ENCODE measurements around the gene HIC1. TPM values are rescaled to one million over a fixed set of nuclear protein-coding genes. Genes with fewer than 3 reads are reported as not detected.

Gene HIC1
- polyA plus RNA-seq, 3 donors: 0.13 to 14.2 (median 0.30) TPM

DNA sequence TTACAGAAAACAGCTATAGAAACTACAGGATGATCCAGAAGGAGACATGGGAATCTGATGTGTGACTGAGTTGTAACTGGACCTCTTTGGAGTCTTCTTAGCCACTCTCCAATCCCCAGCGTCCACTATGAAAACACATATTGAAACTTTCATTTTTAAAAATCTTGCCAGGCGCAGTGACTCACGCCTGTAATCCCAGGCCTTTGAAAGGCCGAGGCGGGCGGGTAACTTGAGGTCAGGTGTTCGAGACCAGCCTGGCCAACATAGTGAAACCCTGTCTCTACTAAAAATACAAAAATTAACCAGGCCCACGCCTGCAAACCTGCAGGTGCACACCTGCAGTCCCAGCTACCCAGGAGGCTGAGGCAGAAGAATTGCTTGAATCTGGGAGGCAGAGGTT is 53.3 kb downstream of the HIC1 start:
- H3K4me3 ChIP-seq (replicated peaks in 1 of 3; ENCODE audit: low read depth in 2 of 3, low read length in 3 of 3): no peak overlapping the region
- H3K9ac ChIP-seq (ENCODE audit: insufficient read depth, low read length, poor library complexity, severe bottlenecking): no peak overlapping the region
- 100% methylated on average over 2 of the region's 8 CpGs for WGBS (ENCODE audit: insufficient coverage)
- H3K4me3 Mint-ChIP-seq: no peak overlapping the region
- peaks cover 5% of the 10 kb centered on the region for H3K4me1 Mint-ChIP-seq
- TF ChIP-seq, protein P1, sequence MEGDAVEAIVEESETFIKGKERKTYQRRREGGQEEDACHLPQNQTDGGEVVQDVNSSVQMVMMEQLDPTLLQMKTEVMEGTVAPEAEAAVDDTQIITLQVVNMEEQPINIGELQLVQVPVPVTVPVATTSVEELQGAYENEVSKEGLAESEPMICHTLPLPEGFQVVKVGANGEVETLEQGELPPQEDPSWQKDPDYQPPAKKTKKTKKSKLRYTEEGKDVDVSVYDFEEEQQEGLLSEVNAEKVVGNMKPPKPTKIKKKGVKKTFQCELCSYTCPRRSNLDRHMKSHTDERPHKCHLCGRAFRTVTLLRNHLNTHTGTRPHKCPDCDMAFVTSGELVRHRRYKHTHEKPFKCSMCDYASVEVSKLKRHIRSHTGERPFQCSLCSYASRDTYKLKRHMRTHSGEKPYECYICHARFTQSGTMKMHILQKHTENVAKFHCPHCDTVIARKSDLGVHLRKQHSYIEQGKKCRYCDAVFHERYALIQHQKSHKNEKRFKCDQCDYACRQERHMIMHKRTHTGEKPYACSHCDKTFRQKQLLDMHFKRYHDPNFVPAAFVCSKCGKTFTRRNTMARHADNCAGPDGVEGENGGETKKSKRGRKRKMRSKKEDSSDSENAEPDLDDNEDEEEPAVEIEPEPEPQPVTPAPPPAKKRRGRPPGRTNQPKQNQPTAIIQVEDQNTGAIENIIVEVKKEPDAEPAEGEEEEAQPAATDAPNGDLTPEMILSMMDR (IDR thresholded peaks at IDR 0.05): no peak
- peaks cover 0 to 7% of the 10 kb centered on the region in 2 donors for H3K4me1 ChIP-seq (ENCODE audit: control insufficient read depth in 1 of 2, insufficient read depth in 2 of 2, low read length in 2 of 2)
- no peak overlapping the region for H3K27ac ChIP-seq (ENCODE audit: low read depth in 1 of 2, low read length in 2 of 2)
- intact Hi-C loops (cut with micrococcal nuclease): no loop called here
- no peaks in the 10 kb centered on the region for H3K36me3 ChIP-seq (replicated peaks in 1 of 2; ENCODE audit: control insufficient read depth in 1 of 2, insufficient read depth in 2 of 2, low read length in 2 of 2)
- H2AFZ ChIP-seq (ENCODE audit: insufficient read depth, low read depth, low read length, poor library complexity, severe bottlenecking): no peak overlapping the region
- no peak overlapping the region for H3K4me2 ChIP-seq (replicated peaks; ENCODE audit: extremely low read depth, low read length, poor library complexity, severe bottlenecking)
- DNase-seq: no peak
- H3K79me2 ChIP-seq (ENCODE audit: insufficient read depth, low read length): no peaks in the 10 kb centered on the region
- no peaks in the 10 kb centered on the region for H4K20me1 ChIP-seq (ENCODE audit: insufficient read depth, low read length)
- no peaks in the 10 kb centered on the region for H3K9me3 Mint-ChIP-seq
- peaks cover 16 to 28% of the 10 kb centered on the region in 2 donors for H3K36me3 Mint-ChIP-seq
- H3K27me3 ChIP-seq (ENCODE audit: control insufficient read depth in 2 of 2, insufficient read depth in 2 of 2, low read length in 2 of 2): no peaks in the 10 kb centered on the region
- H3K27me3 Mint-ChIP-seq (ENCODE audit: low read depth in 3 of 3): peaks cover 0 to 1% (median 0%) of the 10 kb centered on the region in 3 donors
- H3K27ac Mint-ChIP-seq: no peak overlapping the region
- H3K9me3 ChIP-seq (replicated peaks in 1 of 2; ENCODE audit: control insufficient read depth in 1 of 2, insufficient read depth in 1 of 2, low read length in 2 of 2): no peaks in the 10 kb centered on the region

DNA sequence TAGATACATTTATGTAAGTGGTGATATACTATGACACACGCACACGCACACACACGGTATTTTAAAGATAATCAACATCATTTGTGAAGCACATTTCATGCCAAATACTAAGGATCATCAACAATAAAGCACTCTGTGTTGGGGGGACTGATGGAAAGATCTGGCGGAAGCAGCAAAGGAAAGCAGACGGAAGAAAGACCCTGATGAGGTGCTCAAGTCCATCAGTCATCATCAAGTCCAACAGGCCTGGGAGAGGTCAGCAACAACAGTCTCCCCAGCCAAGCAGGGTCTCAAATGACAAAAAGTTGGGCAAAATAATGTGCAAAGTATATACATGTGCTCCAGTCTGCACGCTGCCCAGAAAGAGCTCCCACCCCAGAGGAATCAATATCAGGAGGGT is 55.5 kb downstream of the HIC1 start:
- Mint-ChIP-seq H3K27me3 (ENCODE audit: low read depth in 3 of 3) (peaks cover 0 to 1% (median 0%) of the 10 kb centered on the region in 3 donors), H3K4me3 (no peak overlapping the region), H3K9me3 (no peaks in the 10 kb centered on the region), H3K27ac (no peak overlapping the region), H3K4me1 (peaks cover 6% of the 10 kb centered on the region), H3K36me3 (peaks cover 14 to 17% of the 10 kb centered on the region in 2 donors)
- TF ChIP-seq, protein P1 (IDR thresholded peaks at IDR 0.05): no peak
- H3K27me3 ChIP-seq (ENCODE audit: control insufficient read depth in 2 of 2, insufficient read depth in 2 of 2, low read length in 2 of 2): no peaks in the 10 kb centered on the region
- H3K79me2 ChIP-seq (ENCODE audit: insufficient read depth, low read length): no peaks in the 10 kb centered on the region
- H4K20me1 ChIP-seq (ENCODE audit: insufficient read depth, low read length): no peaks in the 10 kb centered on the region
- H3K4me1 ChIP-seq (ENCODE audit: control insufficient read depth in 1 of 2, insufficient read depth in 2 of 2, low read length in 2 of 2): peaks cover 0 to 8% of the 10 kb centered on the region in 2 donors
- intact Hi-C loops (cut with micrococcal nuclease): no loop called here
- no peak overlapping the region for H3K9ac ChIP-seq (ENCODE audit: insufficient read depth, low read length, poor library complexity, severe bottlenecking)
- no peak overlapping the region for H3K27ac ChIP-seq (ENCODE audit: low read depth in 1 of 2, low read length in 2 of 2)
- no peak overlapping the region for H3K4me2 ChIP-seq (replicated peaks; ENCODE audit: extremely low read depth, low read length, poor library complexity, severe bottlenecking)
- WGBS (ENCODE audit: insufficient coverage): 100% methylated on average over 1 of the region's 6 CpGs
- H3K36me3 ChIP-seq (replicated peaks in 1 of 2; ENCODE audit: control insufficient read depth in 1 of 2, insufficient read depth in 2 of 2, low read length in 2 of 2): no peaks in the 10 kb centered on the region
- no peaks in the 10 kb centered on the region for H3K9me3 ChIP-seq (replicated peaks in 1 of 2; ENCODE audit: control insufficient read depth in 1 of 2, insufficient read depth in 1 of 2, low read length in 2 of 2)
- DNase-seq: no peak
- H2AFZ ChIP-seq (ENCODE audit: insufficient read depth, low read depth, low read length, poor library complexity, severe bottlenecking): no peak overlapping the region
- no peak overlapping the region for H3K4me3 ChIP-seq (replicated peaks in 1 of 3; ENCODE audit: low read depth in 2 of 3, low read length in 3 of 3)
